22Rv1 (cell line): ENCODE measurements around the gene ZNF524.

Source experiments
- CTCF ChIP-seq: fragments of 450-650 bp; IDR thresholded peaks from 2 replicates; pipeline ENCODE4 v1.5.1; 2017; ENCODE audit warnings: mild to moderate bottlenecking
- ZFX ChIP-seq: fragments of 450-650 bp; IDR thresholded peaks from 2 replicates; pipeline ENCODE4 v1.6.1; 2017; ENCODE audit warnings: antibody characterized with exemption, borderline replicate concordance

GRCh38 chr19:55650602-55651230, 50.6 kb downstream of the ZNF524 start:
- TF ChIP-seq CTCF (no peak), ZFX (no peak)
